WTC11 (cell line): ENCODE measurements around the gene SPACDR.

ENCODE experiments used
- ZNF219 ChIP-seq: sonication (generic); formaldehyde crosslinking; IDR thresholded peaks from 2 replicates; pipeline ENCODE4 v1.8.0; 2023; ENCODE audit warnings: missing genetic modification reagents, mild to moderate bottlenecking, borderline replicate concordance
- TF ChIP-seq, protein P1 (sequence below): fragments of 200-600 bp; IDR thresholded peaks from 2 replicates; pipeline ENCODE4 v1.8.0; 2022; ENCODE audit warnings: antibody characterized with exemption

DNA sequence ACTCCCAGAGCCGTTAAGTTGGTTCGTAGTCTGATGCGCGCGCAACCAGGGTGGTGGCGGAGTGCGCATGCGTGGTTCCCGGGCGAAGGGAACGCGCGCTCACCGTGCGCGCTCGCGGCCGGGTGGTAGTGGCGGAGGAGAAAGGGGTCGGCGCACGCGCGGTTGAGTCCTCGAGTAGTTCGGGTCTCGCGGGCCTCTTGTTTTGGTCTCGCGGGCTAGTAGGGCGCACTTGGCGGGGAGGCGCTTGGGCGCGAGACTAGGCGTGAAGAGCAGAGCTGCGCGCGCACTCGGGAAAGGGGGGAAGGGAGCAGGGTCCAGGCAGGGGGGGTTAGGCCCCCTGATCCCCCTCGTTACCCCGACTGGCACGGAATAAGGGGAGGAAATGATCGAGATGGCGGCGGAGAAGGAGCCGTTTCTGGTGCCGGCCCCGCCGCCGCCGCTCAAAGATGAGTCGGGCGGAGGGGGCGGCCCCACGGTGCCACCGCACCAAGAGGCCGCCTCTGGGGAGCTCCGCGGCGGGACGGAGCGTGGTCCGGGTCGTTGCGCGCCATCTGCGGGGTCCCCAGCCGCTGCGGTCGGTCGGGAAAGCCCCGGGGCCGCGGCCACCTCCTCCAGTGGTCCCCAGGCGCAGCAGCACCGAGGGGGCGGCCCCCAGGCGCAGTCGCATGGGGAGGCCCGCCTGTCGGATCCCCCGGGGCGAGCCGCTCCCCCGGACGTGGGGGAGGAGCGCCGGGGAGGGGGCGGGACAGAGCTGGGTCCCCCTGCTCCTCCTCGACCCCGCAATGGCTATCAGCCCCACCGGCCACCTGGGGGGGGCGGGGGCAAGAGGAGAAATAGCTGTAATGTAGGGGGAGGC is 34.2 kb downstream of the SPACDR start, which contains the start of gene MEPCE:
- TF ChIP-seq, protein P1, sequence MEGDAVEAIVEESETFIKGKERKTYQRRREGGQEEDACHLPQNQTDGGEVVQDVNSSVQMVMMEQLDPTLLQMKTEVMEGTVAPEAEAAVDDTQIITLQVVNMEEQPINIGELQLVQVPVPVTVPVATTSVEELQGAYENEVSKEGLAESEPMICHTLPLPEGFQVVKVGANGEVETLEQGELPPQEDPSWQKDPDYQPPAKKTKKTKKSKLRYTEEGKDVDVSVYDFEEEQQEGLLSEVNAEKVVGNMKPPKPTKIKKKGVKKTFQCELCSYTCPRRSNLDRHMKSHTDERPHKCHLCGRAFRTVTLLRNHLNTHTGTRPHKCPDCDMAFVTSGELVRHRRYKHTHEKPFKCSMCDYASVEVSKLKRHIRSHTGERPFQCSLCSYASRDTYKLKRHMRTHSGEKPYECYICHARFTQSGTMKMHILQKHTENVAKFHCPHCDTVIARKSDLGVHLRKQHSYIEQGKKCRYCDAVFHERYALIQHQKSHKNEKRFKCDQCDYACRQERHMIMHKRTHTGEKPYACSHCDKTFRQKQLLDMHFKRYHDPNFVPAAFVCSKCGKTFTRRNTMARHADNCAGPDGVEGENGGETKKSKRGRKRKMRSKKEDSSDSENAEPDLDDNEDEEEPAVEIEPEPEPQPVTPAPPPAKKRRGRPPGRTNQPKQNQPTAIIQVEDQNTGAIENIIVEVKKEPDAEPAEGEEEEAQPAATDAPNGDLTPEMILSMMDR, result no peak
- TF ChIP-seq ZNF219, result peak; percentile 68; the same call in 1 of the 2 replicates
